Smooth muscle cell (in vitro differentiated cells): ENCODE results near the gene STXBP5. TPM values are rescaled to one million over a fixed set of nuclear protein-coding genes. Genes with fewer than 3 reads are reported as not detected.
A peak's percentile ranks its signal among the peaks of the same experiment; 100 is the strongest.

Source experiments
- DNase-seq: peaks from one replicate; lab custom pipeline; 2025; ENCODE audit not compliant: unreplicated experiment; lab: John Stamatoyannopoulos, UW
- H2AFZ ChIP-seq: fragments of 200-600 bp; sonication (generic); 2 replicates; pipeline ENCODE4 v1.6.0; 2016; ENCODE audit warnings: antibody characterized with exemption, low read depth, mild to moderate bottlenecking
- H3F3A ChIP-seq: fragments of 200-600 bp; sonication (generic); 2 replicates; pipeline ENCODE4 v1.6.0; 2017; ENCODE audit warnings: antibody characterized with exemption, low read depth
- H3K27ac ChIP-seq: fragments of 200-600 bp; sonication (generic); 2 replicates; pipeline ENCODE4 v1.5.1; 2016; ENCODE audit warnings: low read depth, mild to moderate bottlenecking
- H3K27me3 ChIP-seq: fragments of 200-600 bp; sonication (generic); 2 replicates; pipeline ENCODE4 v1.6.1; 2016; ENCODE audit warnings: low read depth, mild to moderate bottlenecking
- H3K36me3 ChIP-seq: fragments of 200-600 bp; sonication (generic); 2 replicates; pipeline ENCODE4 v1.5.1; 2016; ENCODE audit warnings: low read depth
- H3K4me1 ChIP-seq: fragments of 200-600 bp; sonication (generic); 2 replicates; pipeline ENCODE4 v1.5.1; 2016; ENCODE audit warnings: low read depth
- H3K4me2 ChIP-seq: fragments of 200-600 bp; sonication (generic); 2 replicates; pipeline ENCODE4 v1.6.0; 2016; ENCODE audit warnings: mild to moderate bottlenecking
- H3K4me3 ChIP-seq: fragments of 200-600 bp; sonication (generic); 2 replicates; pipeline ENCODE4 v1.5.1; 2016; ENCODE audit warnings: mild to moderate bottlenecking
- H3K79me2 ChIP-seq: fragments of 200-600 bp; sonication (generic); 2 replicates; pipeline ENCODE4 v1.6.0; 2016; ENCODE audit warnings: low read depth, mild to moderate bottlenecking
- H3K9ac ChIP-seq: fragments of 200-600 bp; sonication (generic); 2 replicates; pipeline ENCODE4 v1.6.0; 2016; ENCODE audit warnings: low read depth
- H3K9me3 ChIP-seq: fragments of 200-600 bp; sonication (generic); replicated peaks from 2 replicates; pipeline ENCODE4 v1.5.1; 2016; ENCODE audit warnings: low read depth
- H4K20me1 ChIP-seq: fragments of 200-600 bp; sonication (generic); 2 replicates; pipeline ENCODE4 v1.6.0; 2016; ENCODE audit warnings: low read depth
- WGBS: methylation state at CpG from one replicate; pipeline ENCODE4 v1.1.7; 2016; ENCODE audit warnings: low lambda C conversion rate; 5-methylcytosine and 5-hydroxymethylcytosine counted together
- polyA plus RNA-seq: library from polyadenylated mRNA; unstranded; fragments of >200 nt; fragmentation: Nextera tagmentation; extraction: Ambion mirVana; gene quantifications from 2 replicates; pipeline ENCODE4 v1.2.1, GENCODE V29; 2016
- total RNA-seq: library from RNA; depleted of rRNA; stranded (reverse); fragments of >200 nt; gene quantifications from 2 replicates; pipeline ENCODE4 v1.2.3, GENCODE V29; 2014
- TF ChIP-seq, protein P1 (sequence below): fragments of 200-600 bp; sonication (generic); IDR thresholded peaks from 2 replicates; pipeline ENCODE4 v1.5.1; 2017; ENCODE audit warnings: borderline replicate concordance, mild to moderate bottlenecking, antibody characterized with exemption; ENCODE audit not compliant: insufficient read depth, poor library complexity, severe bottlenecking

Gene STXBP5
- total and polyA plus RNA-seq, 2 experiments from 2014 or later, result 8.8 to 25.2 TPM

DNA sequence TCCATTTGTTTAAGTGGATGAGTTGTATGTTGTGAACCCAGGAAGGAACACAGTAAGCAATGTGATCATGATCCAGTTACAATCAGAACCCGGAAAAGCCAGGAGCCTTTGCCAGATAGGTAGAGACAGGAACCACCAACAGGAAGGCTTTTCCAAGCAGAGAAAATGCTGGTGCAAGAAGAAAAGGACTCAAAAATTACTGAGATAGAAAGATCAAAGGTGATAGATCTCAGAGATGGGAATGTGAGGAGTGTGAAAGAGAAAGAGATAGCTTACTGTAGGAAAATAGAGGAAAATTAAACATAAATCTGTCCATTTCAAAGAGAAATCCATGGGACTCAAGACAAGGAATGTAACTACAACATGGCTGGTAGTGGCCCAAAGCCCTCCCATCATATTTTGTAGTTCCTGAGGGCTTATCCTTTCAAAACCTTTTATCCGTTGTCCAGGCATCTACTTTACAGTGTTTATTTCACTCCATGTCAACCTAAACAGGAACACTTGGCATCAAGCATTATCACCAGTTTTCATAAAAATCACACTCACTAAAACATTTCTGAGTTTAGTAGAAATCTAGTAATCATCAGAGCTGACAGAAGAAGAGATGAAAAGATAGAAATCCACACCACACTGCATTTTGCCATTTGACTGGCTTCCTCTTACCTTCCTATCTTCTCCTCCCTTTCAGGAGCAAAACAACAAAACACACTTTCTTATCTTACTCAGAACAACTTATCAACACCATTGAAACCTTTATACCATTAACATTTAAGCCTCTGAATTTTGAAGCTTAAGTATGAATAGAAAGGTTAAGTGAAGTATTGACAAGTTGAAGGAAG lies 44.5 kb upstream of the STXBP5 start:
- no peak for DNase-seq
- no peaks in the 10 kb centered on the region for H3K79me2 ChIP-seq
- H3K9ac ChIP-seq, result no peak overlapping the region
- no peaks in the 10 kb centered on the region for H4K20me1 ChIP-seq
- no peak overlapping the region for H2AFZ ChIP-seq
- H3K27ac ChIP-seq, result no peak overlapping the region
- no peaks in the 10 kb centered on the region for H3K27me3 ChIP-seq
- no peak overlapping the region for H3K4me3 ChIP-seq
- TF ChIP-seq, protein P1, sequence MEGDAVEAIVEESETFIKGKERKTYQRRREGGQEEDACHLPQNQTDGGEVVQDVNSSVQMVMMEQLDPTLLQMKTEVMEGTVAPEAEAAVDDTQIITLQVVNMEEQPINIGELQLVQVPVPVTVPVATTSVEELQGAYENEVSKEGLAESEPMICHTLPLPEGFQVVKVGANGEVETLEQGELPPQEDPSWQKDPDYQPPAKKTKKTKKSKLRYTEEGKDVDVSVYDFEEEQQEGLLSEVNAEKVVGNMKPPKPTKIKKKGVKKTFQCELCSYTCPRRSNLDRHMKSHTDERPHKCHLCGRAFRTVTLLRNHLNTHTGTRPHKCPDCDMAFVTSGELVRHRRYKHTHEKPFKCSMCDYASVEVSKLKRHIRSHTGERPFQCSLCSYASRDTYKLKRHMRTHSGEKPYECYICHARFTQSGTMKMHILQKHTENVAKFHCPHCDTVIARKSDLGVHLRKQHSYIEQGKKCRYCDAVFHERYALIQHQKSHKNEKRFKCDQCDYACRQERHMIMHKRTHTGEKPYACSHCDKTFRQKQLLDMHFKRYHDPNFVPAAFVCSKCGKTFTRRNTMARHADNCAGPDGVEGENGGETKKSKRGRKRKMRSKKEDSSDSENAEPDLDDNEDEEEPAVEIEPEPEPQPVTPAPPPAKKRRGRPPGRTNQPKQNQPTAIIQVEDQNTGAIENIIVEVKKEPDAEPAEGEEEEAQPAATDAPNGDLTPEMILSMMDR, result no peak
- H3F3A ChIP-seq, result no peaks in the 10 kb centered on the region
- no peaks in the 10 kb centered on the region for H3K9me3 ChIP-seq
- no peaks in the 10 kb centered on the region for H3K36me3 ChIP-seq
- H3K4me1 ChIP-seq, result no peaks in the 10 kb centered on the region
- H3K4me2 ChIP-seq, result no peak overlapping the region
- 76% methylated on average over 2 of the region's 2 CpGs for WGBS

DNA sequence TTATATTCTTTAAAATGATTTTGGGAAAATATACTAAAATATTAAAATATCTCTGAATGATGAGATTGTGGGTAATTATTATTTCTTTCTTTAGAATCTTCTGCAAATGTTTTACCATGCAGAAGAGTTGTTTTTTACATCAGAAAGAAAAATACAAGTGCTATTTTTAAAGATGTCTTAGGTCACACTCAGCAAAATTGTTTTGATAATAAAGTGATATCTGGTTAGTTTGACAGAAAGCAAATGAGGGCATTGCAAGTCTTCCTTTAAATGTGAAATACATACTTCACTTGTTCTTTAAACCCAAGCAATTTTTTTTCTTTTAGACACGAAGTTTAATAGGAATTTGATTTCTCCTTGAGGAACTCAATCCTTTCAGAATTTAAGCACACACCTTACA lies 43.6 kb upstream of the STXBP5 start:
- no peak overlapping the region for H3K9ac ChIP-seq
- H3K4me3 ChIP-seq, result no peak overlapping the region
- 91% methylated on average over 1 of the region's 1 CpG for WGBS
- no peaks in the 10 kb centered on the region for H3K36me3 ChIP-seq
- TF ChIP-seq, protein P1, result no peak
- H4K20me1 ChIP-seq, result no peaks in the 10 kb centered on the region
- no peak overlapping the region for H2AFZ ChIP-seq
- no peaks in the 10 kb centered on the region for H3K4me1 ChIP-seq
- no peak overlapping the region for H3K4me2 ChIP-seq
- DNase-seq, result no peak
- H3F3A ChIP-seq, result no peaks in the 10 kb centered on the region
- no peak overlapping the region for H3K27ac ChIP-seq
- H3K79me2 ChIP-seq, result no peaks in the 10 kb centered on the region
- H3K27me3 ChIP-seq, result no peaks in the 10 kb centered on the region
- no peaks in the 10 kb centered on the region for H3K9me3 ChIP-seq

DNA sequence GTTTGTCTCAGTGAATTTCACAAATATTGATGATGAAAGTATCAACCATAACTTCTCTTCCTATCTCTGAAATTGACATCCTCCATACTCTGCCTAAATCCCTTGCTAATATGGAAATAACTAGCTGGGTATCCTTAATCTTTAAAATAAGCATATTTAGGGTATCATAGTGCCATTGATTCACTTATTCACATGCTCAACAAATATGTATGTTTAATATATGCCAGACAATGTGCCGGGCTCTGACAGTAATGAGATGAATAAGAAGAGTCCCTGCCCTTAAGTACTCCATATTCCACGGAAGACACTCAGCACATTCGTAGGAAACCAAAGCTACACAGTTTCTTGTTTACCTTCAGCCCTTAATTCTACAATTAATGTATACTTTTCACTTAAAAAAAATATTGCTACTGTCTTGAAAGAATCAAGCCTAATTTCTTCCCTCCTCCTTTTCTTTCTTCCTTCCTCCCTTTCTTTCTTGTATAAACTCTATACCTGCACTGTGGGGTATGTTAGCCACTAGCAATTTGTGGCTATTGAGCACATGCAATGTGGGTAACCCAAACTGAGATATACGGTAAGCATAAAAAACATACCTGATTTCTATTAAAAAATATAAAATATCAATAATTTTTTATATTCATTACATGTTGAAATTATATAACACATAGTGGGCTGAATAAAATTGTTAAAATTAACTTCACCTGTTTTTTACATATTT lies 42.8 kb upstream of the STXBP5 start:
- Histone ChIP-seq H2AFZ (peak overlapping the region; percentile 29), H3K27me3 (no peaks in the 10 kb centered on the region), H3K9me3 (no peaks in the 10 kb centered on the region), H4K20me1 (no peaks in the 10 kb centered on the region), H3K36me3 (no peaks in the 10 kb centered on the region), H3K27ac (no peak overlapping the region), H3F3A (no peaks in the 10 kb centered on the region), H3K4me3 (no peak overlapping the region), H3K4me2 (no peak overlapping the region), H3K9ac (no peak overlapping the region), H3K79me2 (no peaks in the 10 kb centered on the region), H3K4me1 (no peaks in the 10 kb centered on the region)
- TF ChIP-seq, protein P1, result no peak
- no peak for DNase-seq
- 92% methylated on average over 4 of the region's 4 CpGs for WGBS
